ENCODE results near the gene BRPF1. TPM values are rescaled to one million over a fixed set of nuclear protein-coding genes. Genes with fewer than 3 reads are reported as not detected.

BRPF1 gene
- polyA plus RNA-seq, 3 donors from 2014 or later = 10.6 to 45.8 (median 11.7) TPM

DNA sequence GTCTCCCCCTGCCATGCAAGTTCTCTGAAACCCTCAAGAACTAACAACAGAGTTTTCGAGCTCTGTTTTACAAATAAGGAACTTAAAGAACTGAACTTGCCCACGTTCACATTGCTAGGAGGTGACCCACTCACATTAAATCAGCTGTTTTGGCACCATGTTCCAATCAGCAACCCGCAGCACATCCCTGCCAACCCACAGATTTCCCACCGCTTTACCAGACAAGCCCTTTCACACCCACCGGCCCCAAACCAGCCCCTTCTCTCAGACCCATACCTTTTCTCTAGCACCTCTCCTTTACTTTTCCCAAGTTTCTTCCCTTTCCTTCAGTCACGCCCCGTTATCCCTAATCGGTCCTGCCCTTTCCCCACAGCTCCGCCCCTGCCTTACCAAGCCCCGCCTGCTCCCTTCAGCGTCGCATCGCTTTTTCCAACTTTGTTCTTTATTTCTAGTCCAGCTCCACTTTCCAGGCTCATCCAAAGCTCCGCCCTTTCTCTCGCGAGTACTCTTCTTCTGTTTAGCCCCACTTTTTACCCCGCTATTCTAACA is 804 bp upstream of the BRPF1 start:
- Mint-ChIP-seq H3K36me3 (peaks cover 10 to 15% (median 11%) of the 10 kb centered on the region in 3 donors), H3K4me3 (peak overlapping the region; percentile 92 to 98 (median 95)), H3K27ac (peak overlapping the region; percentile 76 to 96 (median 92)), H3K4me1 (peaks cover 54 to 68% of the 10 kb centered on the region in 2 donors), H3K27me3 (ENCODE audit: low read depth in 3 of 3) (peaks cover 13 to 17% (median 15%) of the 10 kb centered on the region in 3 donors), H3K9me3 (no peaks in the 10 kb centered on the region)
- no peak for DNase-seq

DNA sequence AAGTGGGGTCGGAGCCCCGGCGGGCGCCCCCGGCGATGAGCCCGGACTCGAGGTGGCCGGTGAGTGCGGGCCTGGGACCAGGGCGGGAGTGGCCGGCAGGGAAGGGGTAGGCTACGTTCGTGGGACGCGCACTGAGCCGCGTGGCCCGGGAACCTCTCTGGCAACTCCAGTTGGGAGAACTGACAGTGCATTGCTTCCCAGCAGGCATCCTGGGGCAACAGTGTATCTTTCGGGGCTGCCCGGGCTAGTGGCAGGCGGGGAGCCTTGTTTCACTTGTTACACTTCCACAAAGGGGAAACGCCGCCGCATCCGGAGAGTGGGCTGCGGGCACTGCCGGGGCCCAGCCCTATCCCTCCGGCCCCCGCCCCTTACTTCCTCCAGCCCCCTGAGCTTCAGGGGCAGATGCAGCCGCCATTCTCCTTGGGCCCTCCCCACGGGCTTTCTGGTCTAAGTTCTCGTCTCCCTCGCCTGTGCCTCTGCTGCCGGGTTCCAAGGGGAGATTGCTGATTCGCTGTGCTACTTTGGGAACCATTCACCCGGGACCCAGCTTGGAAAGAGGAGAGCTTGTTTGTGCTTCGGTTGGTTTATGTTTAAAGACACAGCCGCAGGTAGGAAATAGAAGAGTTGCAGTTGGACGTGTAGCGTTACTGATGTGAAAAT is 675 bp downstream of the BRPF1 start:
- peaks cover 13 to 15% (median 15%) of the 10 kb centered on the region in 3 donors for H3K27me3 Mint-ChIP-seq (ENCODE audit: low read depth in 3 of 3)
- peak; percentile 69 to 73 (median 72) for DNase-seq
- H3K27ac Mint-ChIP-seq = peak overlapping the region; percentile 91 to 96 (median 92)
- H3K36me3 Mint-ChIP-seq = peaks cover 11 to 24% (median 16%) of the 10 kb centered on the region in 3 donors
- no peaks in the 10 kb centered on the region for H3K9me3 Mint-ChIP-seq
- H3K4me1 Mint-ChIP-seq = peaks cover 55 to 74% of the 10 kb centered on the region in 2 donors
- H3K4me3 Mint-ChIP-seq = peak overlapping the region; percentile 89 to 97 (median 95)

DNA sequence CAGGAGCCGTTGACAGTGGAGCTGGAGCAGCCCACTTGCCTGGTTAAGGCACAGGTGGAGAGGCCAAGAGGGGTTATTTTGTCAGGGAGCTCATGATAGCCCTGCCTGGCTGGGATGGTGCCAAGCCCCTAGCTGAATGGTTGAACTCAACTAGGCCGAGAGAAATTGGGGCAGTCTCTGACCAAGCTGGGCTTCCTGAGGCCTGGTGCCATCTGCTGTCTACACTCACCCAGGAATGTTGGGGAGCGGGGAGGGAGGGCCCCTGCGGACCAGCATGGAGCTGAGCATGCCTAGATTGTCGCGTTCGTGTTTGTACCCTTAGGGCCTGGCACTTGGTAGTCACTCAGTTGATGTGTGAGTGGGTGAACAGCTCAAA is 1.2 kb downstream of the BRPF1 start:
- H3K9me3 Mint-ChIP-seq = no peaks in the 10 kb centered on the region
- peak overlapping the region; percentile 89 to 97 (median 95) for H3K4me3 Mint-ChIP-seq
- H3K36me3 Mint-ChIP-seq = peaks cover 11 to 24% (median 16%) of the 10 kb centered on the region in 3 donors

DNA sequence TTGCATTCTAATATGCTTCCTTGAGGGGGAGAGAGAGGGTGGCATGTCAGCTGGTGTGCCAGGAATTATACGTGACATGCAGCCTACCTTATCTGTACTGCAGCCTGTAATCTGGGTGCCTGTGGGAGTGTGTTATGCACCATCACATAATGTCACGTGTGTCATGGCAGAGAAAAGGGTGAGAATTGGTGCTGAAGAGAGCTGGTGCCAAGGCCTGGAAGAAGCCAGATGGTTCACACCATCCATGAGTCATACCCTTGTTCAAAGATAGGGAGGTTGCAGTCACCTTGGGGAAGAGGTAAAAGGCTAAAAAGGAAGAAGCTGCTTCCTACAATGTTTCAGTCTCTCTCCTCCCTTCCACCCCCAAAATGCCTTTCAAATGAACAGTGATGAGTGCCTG is 5.3 kb downstream of the BRPF1 start:
- DNase-seq = no peak
- peaks cover 28 to 52% (median 36%) of the 10 kb centered on the region in 3 donors for H3K36me3 Mint-ChIP-seq
- peak overlapping the region in 4 of 6 donors; percentile 8 to 72 (median 46) for H3K27ac Mint-ChIP-seq
- no peaks in the 10 kb centered on the region for H3K9me3 Mint-ChIP-seq
- peaks cover 7 to 8% (median 7%) of the 10 kb centered on the region in 3 donors for H3K27me3 Mint-ChIP-seq (ENCODE audit: low read depth in 3 of 3)
- H3K4me1 Mint-ChIP-seq = peaks cover 59 to 79% of the 10 kb centered on the region in 2 donors
- H3K4me3 Mint-ChIP-seq = no peak overlapping the region

More for the DNA sequence above, 1.2 kb downstream of the BRPF1 start:
- Mint-ChIP-seq H3K4me1 (peaks cover 56 to 75% of the 10 kb centered on the region in 2 donors), H3K27ac (peak overlapping the region; percentile 91 to 96 (median 92)), H3K27me3 (ENCODE audit: low read depth in 3 of 3) (peaks cover 13 to 15% (median 15%) of the 10 kb centered on the region in 3 donors)
- DNase-seq = no peak

DNA sequence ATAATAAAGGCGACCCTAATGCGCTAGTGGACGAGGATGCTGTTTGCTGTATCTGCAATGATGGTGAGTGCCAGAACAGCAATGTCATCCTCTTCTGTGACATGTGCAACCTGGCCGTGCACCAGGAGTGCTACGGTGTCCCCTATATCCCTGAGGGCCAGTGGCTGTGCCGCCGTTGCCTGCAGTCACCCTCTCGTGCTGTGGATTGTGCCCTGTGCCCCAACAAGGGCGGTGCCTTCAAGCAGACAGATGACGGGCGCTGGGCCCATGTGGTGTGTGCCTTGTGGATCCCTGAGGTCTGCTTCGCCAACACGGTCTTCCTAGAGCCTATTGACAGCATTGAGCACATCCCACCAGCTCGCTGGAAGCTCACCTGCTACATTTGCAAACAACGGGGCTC is 7.6 kb downstream of the BRPF1 start:
- H3K27ac Mint-ChIP-seq = no peak overlapping the region
- H3K4me1 Mint-ChIP-seq = peaks cover 39 to 58% of the 10 kb centered on the region in 2 donors
- H3K27me3 Mint-ChIP-seq (ENCODE audit: low read depth in 3 of 3) = peaks cover 0 to 2% (median 2%) of the 10 kb centered on the region in 3 donors
- H3K9me3 Mint-ChIP-seq = no peaks in the 10 kb centered on the region
- H3K4me3 Mint-ChIP-seq = no peak overlapping the region
- H3K36me3 Mint-ChIP-seq = peaks cover 22 to 69% (median 34%) of the 10 kb centered on the region in 3 donors
- DNase-seq = no peak

DNA sequence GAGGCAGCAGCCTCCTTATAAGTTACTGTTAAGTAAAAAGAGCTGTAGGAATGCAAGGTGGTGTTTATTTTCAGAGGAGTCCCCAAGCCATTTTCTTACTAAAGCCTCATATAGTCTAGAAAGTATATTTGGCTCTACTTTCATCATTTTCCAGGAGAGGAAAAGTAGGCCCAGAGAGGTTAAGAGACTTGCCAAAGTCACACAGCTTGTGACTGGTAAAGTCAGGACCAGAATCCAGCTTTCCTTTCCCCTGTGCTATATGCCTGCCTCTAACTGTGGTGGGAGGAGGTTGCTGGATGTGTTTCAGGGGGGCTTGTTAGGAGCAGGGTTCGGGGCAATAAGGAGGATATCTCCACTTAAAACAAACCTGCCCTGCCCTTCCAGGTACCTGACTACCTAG is 11.0 kb downstream of the BRPF1 start:
- H3K27me3 Mint-ChIP-seq (ENCODE audit: low read depth in 3 of 3) = peaks cover 0 to 2% (median 2%) of the 10 kb centered on the region in 3 donors
- H3K9me3 Mint-ChIP-seq = no peaks in the 10 kb centered on the region
- peaks cover 11 to 25% of the 10 kb centered on the region in 2 donors for H3K4me1 Mint-ChIP-seq
- DNase-seq = no peak
- no peak overlapping the region for H3K4me3 Mint-ChIP-seq
- H3K27ac Mint-ChIP-seq = no peak overlapping the region
- peaks cover 17 to 78% (median 35%) of the 10 kb centered on the region in 3 donors for H3K36me3 Mint-ChIP-seq

DNA sequence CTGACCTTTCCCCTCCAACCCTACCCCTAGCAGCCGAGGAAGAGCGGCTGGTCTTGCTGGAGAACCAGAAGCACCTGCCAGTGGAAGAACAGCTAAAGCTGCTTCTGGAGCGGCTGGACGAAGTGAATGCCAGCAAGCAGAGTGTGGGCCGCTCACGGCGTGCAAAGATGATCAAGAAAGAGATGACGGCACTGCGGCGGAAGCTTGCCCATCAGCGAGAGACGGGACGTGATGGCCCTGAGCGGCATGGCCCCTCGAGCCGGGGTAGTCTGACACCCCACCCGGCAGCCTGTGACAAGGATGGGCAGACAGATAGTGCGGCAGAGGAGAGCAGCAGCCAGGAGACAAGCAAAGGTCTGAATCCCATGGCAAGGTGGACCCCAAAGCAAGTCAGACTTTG is 12.0 kb downstream of the BRPF1 start:
- Mint-ChIP-seq H3K27ac (no peak overlapping the region), H3K36me3 (peaks cover 17 to 78% (median 30%) of the 10 kb centered on the region in 3 donors), H3K4me3 (no peak overlapping the region), H3K27me3 (ENCODE audit: low read depth in 3 of 3) (peaks cover 0 to 2% (median 2%) of the 10 kb centered on the region in 3 donors), H3K4me1 (peaks cover 4 to 15% of the 10 kb centered on the region in 2 donors), H3K9me3 (no peaks in the 10 kb centered on the region)
- no peak for DNase-seq

DNA sequence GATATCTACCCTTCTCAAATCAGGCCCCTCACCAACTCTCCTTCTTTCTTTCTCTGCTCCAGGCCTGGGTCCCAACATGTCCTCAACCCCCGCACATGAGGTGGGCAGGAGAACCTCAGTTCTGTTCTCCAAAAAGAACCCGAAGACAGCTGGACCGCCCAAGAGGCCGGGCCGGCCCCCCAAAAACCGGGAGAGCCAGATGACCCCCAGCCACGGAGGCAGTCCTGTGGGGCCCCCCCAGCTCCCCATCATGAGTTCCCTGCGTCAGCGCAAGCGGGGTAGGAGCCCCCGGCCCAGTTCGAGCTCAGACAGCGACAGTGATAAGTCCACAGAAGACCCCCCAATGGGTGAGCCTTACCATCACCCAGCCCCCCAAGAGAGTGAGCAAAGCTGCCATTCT is 12.6 kb downstream of the BRPF1 start:
- peaks cover 10 to 14% of the 10 kb centered on the region in 2 donors for H3K4me1 Mint-ChIP-seq
- H3K27ac Mint-ChIP-seq = no peak overlapping the region
- DNase-seq = no peak
- H3K27me3 Mint-ChIP-seq (ENCODE audit: low read depth in 3 of 3) = peaks cover under 1 to 3% (median 2%) of the 10 kb centered on the region in 3 donors
- H3K9me3 Mint-ChIP-seq = no peaks in the 10 kb centered on the region
- H3K36me3 Mint-ChIP-seq = peaks cover 12 to 73% (median 24%) of the 10 kb centered on the region in 3 donors
- H3K4me3 Mint-ChIP-seq = no peak overlapping the region

DNA sequence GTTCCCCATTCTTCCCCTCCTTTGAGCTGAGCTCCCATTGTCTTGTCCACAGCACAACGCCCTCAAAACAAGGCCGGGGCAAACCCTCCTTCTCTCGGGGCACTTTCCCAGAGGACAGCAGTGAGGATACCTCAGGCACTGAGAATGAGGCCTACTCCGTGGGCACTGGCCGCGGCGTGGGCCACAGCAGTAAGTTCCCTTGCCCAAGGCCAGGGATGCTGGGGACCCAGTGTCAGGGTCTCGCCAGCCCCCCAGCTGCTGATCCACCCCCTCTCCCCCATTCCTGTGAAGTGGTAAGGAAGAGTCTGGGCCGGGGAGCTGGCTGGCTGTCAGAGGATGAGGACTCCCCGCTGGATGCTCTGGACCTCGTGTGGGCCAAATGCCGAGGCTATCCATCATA is 14.0 kb downstream of the BRPF1 start:
- no peak overlapping the region for H3K4me3 Mint-ChIP-seq
- H3K4me1 Mint-ChIP-seq = peaks cover 17 to 21% of the 10 kb centered on the region in 2 donors
- H3K27ac Mint-ChIP-seq = no peak overlapping the region
- H3K27me3 Mint-ChIP-seq (ENCODE audit: low read depth in 3 of 3) = peaks cover 8 to 12% (median 11%) of the 10 kb centered on the region in 3 donors
- no peaks in the 10 kb centered on the region for H3K9me3 Mint-ChIP-seq
- DNase-seq = no peak
- H3K36me3 Mint-ChIP-seq = peaks cover 5 to 60% (median 15%) of the 10 kb centered on the region in 3 donors

DNA sequence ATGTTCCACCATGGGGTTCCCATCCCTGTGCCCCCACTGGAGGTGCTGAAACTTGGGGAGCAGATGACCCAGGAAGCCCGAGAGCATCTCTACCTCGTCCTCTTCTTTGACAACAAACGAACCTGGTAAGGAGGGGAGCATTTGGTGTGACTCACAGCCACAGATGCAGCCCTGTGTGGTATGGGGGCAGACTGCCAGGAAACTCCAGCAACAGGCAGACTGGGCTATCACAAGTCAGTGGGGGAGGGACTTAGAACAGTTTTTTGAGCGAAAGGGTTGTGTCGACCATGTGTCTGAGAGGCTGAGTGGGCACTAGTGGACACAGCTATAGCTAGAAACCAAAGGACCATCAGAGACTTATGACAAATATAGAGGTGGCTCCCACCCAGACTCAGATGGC is 14.8 kb downstream of the BRPF1 start:
- H3K27ac Mint-ChIP-seq = peak overlapping the region in 1 of 6 donors; percentile 31
- DNase-seq = no peak
- H3K36me3 Mint-ChIP-seq = peaks cover 4 to 59% (median 15%) of the 10 kb centered on the region in 3 donors
- H3K4me3 Mint-ChIP-seq = no peak overlapping the region
- H3K27me3 Mint-ChIP-seq (ENCODE audit: low read depth in 3 of 3) = peaks cover 8 to 12% (median 10%) of the 10 kb centered on the region in 3 donors
- H3K9me3 Mint-ChIP-seq = no peaks in the 10 kb centered on the region
- peaks cover 25 to 29% of the 10 kb centered on the region in 2 donors for H3K4me1 Mint-ChIP-seq

DNA sequence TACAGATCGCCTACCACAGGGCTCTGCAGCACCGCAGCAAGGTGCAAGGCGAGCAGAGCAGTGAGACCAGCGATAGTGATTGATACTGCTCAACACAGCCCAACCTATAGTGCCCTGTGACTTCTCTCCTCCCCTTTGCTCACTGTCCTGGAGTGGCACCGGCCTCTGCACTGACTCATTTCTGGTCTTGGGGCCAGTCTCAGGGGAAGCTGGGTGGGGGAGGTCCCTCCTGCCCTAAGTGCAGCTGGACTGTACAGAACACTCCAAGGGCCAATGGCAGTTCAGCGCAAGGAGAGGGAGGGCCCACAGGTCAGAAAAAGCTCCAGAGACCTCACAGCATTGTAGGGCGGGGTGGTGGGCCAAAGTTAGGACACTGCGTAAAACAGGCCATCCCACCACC is 15.7 kb downstream of the BRPF1 start:
- Mint-ChIP-seq H3K27ac (peak overlapping the region in 1 of 6 donors; percentile 11), H3K36me3 (peaks cover 8 to 58% (median 21%) of the 10 kb centered on the region in 3 donors), H3K27me3 (ENCODE audit: low read depth in 3 of 3) (peaks cover 8 to 12% (median 10%) of the 10 kb centered on the region in 3 donors), H3K4me1 (peaks cover 34 to 39% of the 10 kb centered on the region in 2 donors), H3K4me3 (no peak overlapping the region), H3K9me3 (no peaks in the 10 kb centered on the region)
- no peak for DNase-seq

DNA sequence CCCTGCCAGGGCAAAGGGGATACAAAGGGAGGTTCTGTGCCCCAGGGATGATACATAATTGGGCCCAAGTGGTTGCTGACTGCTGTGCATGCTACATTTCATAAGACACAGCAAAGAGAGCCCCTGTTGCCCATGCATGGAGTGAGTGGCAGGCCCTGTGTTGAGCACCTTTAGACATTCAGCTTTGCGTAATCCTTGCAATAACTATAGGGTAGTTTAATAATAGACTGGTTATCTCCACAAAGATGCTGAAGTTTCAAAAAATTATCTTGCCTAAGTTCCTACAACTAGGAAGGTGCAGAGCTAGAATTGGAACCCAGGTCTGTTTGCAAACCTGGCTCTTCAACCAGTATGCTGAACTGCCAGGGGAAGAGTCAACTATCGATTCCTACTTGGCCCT is 16.5 kb downstream of the BRPF1 start:
- Mint-ChIP-seq H3K9me3 (no peaks in the 10 kb centered on the region), H3K27me3 (ENCODE audit: low read depth in 3 of 3) (peaks cover 8 to 12% (median 10%) of the 10 kb centered on the region in 3 donors), H3K36me3 (peaks cover 11 to 50% (median 21%) of the 10 kb centered on the region in 3 donors), H3K4me3 (peak overlapping the region in 3 of 5 donors; percentile 3 to 21 (median 21)), H3K4me1 (peaks cover 35 to 39% of the 10 kb centered on the region in 2 donors), H3K27ac (peak overlapping the region in 1 of 6 donors; percentile 30)
- DNase-seq = no peak

DNA sequence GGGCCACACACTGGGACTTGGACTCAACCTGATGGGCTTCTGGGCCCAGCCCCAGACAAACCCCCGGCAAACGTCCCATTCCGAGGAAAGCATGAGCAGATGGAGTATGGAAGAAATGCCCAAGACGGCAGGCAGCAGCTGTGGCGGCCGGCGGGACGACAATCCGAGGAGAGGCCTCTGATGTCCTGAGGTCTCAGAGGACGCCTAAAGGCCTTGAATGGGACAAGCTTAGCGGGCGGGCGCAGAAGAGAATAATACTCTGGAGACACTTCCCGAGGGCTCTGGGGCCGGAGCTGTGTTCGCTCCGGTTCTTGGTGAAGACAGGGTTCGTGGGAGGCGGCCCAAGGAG is 17.7 kb downstream of the BRPF1 start:
- Mint-ChIP-seq H3K27me3 (ENCODE audit: low read depth in 3 of 3) (peaks cover 8 to 12% (median 10%) of the 10 kb centered on the region in 3 donors), H3K9me3 (no peaks in the 10 kb centered on the region), H3K4me3 (peak overlapping the region; percentile 93 to 98 (median 97)), H3K36me3 (peaks cover 11 to 46% (median 21%) of the 10 kb centered on the region in 3 donors), H3K27ac (peak overlapping the region; percentile 89 to 96 (median 95)), H3K4me1 (peaks cover 45% of the 10 kb centered on the region in 2 donors)
- no peak for DNase-seq

All from immature natural killer cell (primary cell).